CD4-positive, alpha-beta T cell treated with Interleukin-17A for 1 hour (primary cell): ENCODE measurements around the gene DYNC1I1.
A peak's percentile ranks its signal among the peaks of the same experiment; 100 is the strongest.

Experiments used
- DNase-seq: peaks from one replicate; pipeline ENCODE4 v3.0.0-alpha.2; 2020

DYNC1I1 gene

GRCh38 chr7:96033009-96033598 is 260.8 kb downstream of the DYNC1I1 start:
- no peak for DNase-seq

GRCh38 chr7:96034940-96035727 is 262.8 kb downstream of the DYNC1I1 start:
- no peak for DNase-seq

GRCh38 chr7:96040250-96040772 is 268.0 kb downstream of the DYNC1I1 start:
- no peak for DNase-seq

- no peak for DNase-seq
Observed at GRCh38 chr7:96041171-96041570, 268.8 kb downstream of the DYNC1I1 start.

- DNase-seq: no peak
Observed at GRCh38 chr7:96045181-96045580, 272.8 kb downstream of the DYNC1I1 start.

GRCh38 chr7:96045919-96046318 is 273.6 kb downstream of the DYNC1I1 start:
- DNase-seq: no peak

GRCh38 chr7:96052289-96052688 is 279.9 kb downstream of the DYNC1I1 start:
- DNase-seq: no peak

- no peak for DNase-seq
Observed at GRCh38 chr7:96052860-96053470, 280.6 kb downstream of the DYNC1I1 start.

- no peak for DNase-seq
Observed at GRCh38 chr7:96055717-96056116, 283.4 kb downstream of the DYNC1I1 start.

GRCh38 chr7:96059075-96059474 is 286.7 kb downstream of the DYNC1I1 start:
- DNase-seq: no peak

GRCh38 chr7:96061009-96061408 is 288.7 kb downstream of the DYNC1I1 start:
- DNase-seq: no peak

- no peak for DNase-seq
Observed at GRCh38 chr7:96061844-96062243, 289.5 kb downstream of the DYNC1I1 start.

- DNase-seq: no peak
Observed at GRCh38 chr7:96067321-96067720, 295.0 kb downstream of the DYNC1I1 start.

GRCh38 chr7:96069401-96069800 is 297.0 kb downstream of the DYNC1I1 start:
- no peak for DNase-seq

GRCh38 chr7:96074871-96075270 is 302.5 kb downstream of the DYNC1I1 start:
- no peak for DNase-seq

GRCh38 chr7:96075510-96076349 is 303.4 kb downstream of the DYNC1I1 start:
- DNase-seq: peak; percentile 46

- no peak for DNase-seq
Observed at GRCh38 chr7:96076350-96076707, 304.0 kb downstream of the DYNC1I1 start.

- no peak for DNase-seq
Observed at GRCh38 chr7:96080027-96080426, 307.7 kb downstream of the DYNC1I1 start.

GRCh38 chr7:96084881-96085553 is 312.7 kb downstream of the DYNC1I1 start:
- no peak for DNase-seq

GRCh38 chr7:96085953-96086352 is 313.6 kb downstream of the DYNC1I1 start:
- DNase-seq: no peak

- no peak for DNase-seq
Observed at GRCh38 chr7:96088579-96088978, 316.2 kb downstream of the DYNC1I1 start.

- DNase-seq: no peak
Observed at GRCh38 chr7:96089511-96089910, 317.2 kb downstream of the DYNC1I1 start.

GRCh38 chr7:96090756-96091155 is 318.4 kb downstream of the DYNC1I1 start:
- no peak for DNase-seq
